Mucosa of stomach (tissue), 1 donor: Measurements from ENCODE around the gene UPK3A.
A peak's percentile ranks its signal among the peaks of the same experiment; 100 is the strongest.
"Not testable (repeated sequence)": the region's sequence is repeated elsewhere in the genome, so short reads cannot be mapped to it uniquely, and the experiment has no call there.

Source experiments
- H3K27me3 ChIP-seq: one replicate; pipeline ENCODE4 v1.7.0; 2013; ENCODE audit warnings: mild to moderate bottlenecking, low read length; ENCODE audit not compliant: control insufficient read depth, insufficient read depth
- H3K36me3 ChIP-seq: one replicate; pipeline ENCODE4 v1.7.0; 2013; ENCODE audit warnings: low read length; ENCODE audit not compliant: control insufficient read depth, insufficient read depth
- H3K4me1 ChIP-seq: one replicate; pipeline ENCODE4 v1.7.0; 2013; ENCODE audit warnings: mild to moderate bottlenecking, low read length; ENCODE audit not compliant: control insufficient read depth, insufficient read depth
- H3K4me3 ChIP-seq: one replicate; pipeline ENCODE4 v1.7.0; 2013; ENCODE audit warnings: low read length
- H3K9ac ChIP-seq: one replicate; pipeline ENCODE4 v1.7.0; 2013; ENCODE audit warnings: mild to moderate bottlenecking, low read length, moderate library complexity
- H3K9me3 ChIP-seq: one replicate; pipeline ENCODE4 v1.7.0; 2013; ENCODE audit warnings: mild to moderate bottlenecking, low read length, moderate library complexity; ENCODE audit not compliant: control insufficient read depth
- donor health status: Pancreatic carcinoma.

The UPK3A gene

GRCh38 chr22:45244916-45245315 is 39.8 kb upstream of the UPK3A start:
- Histone ChIP-seq H3K36me3 (no peaks in the 10 kb centered on the region), H3K27me3 (no peaks in the 10 kb centered on the region), H3K4me1 (peaks cover 51% of the 10 kb centered on the region), H3K9me3 (no peaks in the 10 kb centered on the region), H3K9ac (no peak overlapping the region), H3K4me3 (no peak overlapping the region)

- peaks cover 44% of the 10 kb centered on the region for H3K4me1 ChIP-seq
- H3K4me3 ChIP-seq = no peak overlapping the region
- H3K9me3 ChIP-seq = no peaks in the 10 kb centered on the region
- H3K27me3 ChIP-seq = no peaks in the 10 kb centered on the region
- peak overlapping the region; percentile 61 for H3K9ac ChIP-seq
- H3K36me3 ChIP-seq = no peaks in the 10 kb centered on the region
Observed at GRCh38 chr22:45246060-45246985, 38.4 kb upstream of the UPK3A start.

- Histone ChIP-seq H3K9ac (no peak overlapping the region), H3K4me3 (no peak overlapping the region), H3K4me1 (peaks cover 22% of the 10 kb centered on the region), H3K27me3 (no peaks in the 10 kb centered on the region), H3K9me3 (no peaks in the 10 kb centered on the region), H3K36me3 (no peaks in the 10 kb centered on the region)
Observed at GRCh38 chr22:45248832-45249561, 35.8 kb upstream of the UPK3A start.

GRCh38 chr22:45251825-45252224 is 32.9 kb upstream of the UPK3A start:
- H3K27me3 ChIP-seq = no peaks in the 10 kb centered on the region
- H3K4me1 ChIP-seq = peaks cover 5% of the 10 kb centered on the region
- no peak overlapping the region for H3K4me3 ChIP-seq
- no peaks in the 10 kb centered on the region for H3K36me3 ChIP-seq
- H3K9ac ChIP-seq = no peak overlapping the region
- no peaks in the 10 kb centered on the region for H3K9me3 ChIP-seq

GRCh38 chr22:45253039-45253641 is 31.6 kb upstream of the UPK3A start:
- Histone ChIP-seq H3K9me3 (no peaks in the 10 kb centered on the region), H3K4me3 (no peak overlapping the region), H3K27me3 (no peaks in the 10 kb centered on the region), H3K4me1 (no peaks in the 10 kb centered on the region), H3K36me3 (no peaks in the 10 kb centered on the region), H3K9ac (no peak overlapping the region)

GRCh38 chr22:45254388-45254787 is 30.4 kb upstream of the UPK3A start:
- H3K4me1 ChIP-seq = no peaks in the 10 kb centered on the region
- no peak overlapping the region for H3K4me3 ChIP-seq
- H3K9ac ChIP-seq = no peak overlapping the region
- no peaks in the 10 kb centered on the region for H3K27me3 ChIP-seq
- no peaks in the 10 kb centered on the region for H3K36me3 ChIP-seq
- no peaks in the 10 kb centered on the region for H3K9me3 ChIP-seq

- no peaks in the 10 kb centered on the region for H3K27me3 ChIP-seq
- H3K9ac ChIP-seq = no peak overlapping the region
- H3K36me3 ChIP-seq = no peaks in the 10 kb centered on the region
- H3K4me3 ChIP-seq = no peak overlapping the region
- H3K4me1 ChIP-seq = no peaks in the 10 kb centered on the region
- no peaks in the 10 kb centered on the region for H3K9me3 ChIP-seq
Observed at GRCh38 chr22:45254789-45255278, 29.9 kb upstream of the UPK3A start.

GRCh38 chr22:45257941-45258340 is 26.8 kb upstream of the UPK3A start:
- H3K4me1 ChIP-seq, H3K9ac ChIP-seq, H3K9me3 ChIP-seq, H3K36me3 ChIP-seq, H3K27me3 ChIP-seq, H3K4me3 ChIP-seq: not testable (repeated sequence)

- Histone ChIP-seq H3K9me3 (no peaks in the 10 kb centered on the region), H3K27me3 (no peaks in the 10 kb centered on the region), H3K36me3 (no peaks in the 10 kb centered on the region), H3K4me3 (no peak overlapping the region), H3K4me1 (peaks cover 12% of the 10 kb centered on the region), H3K9ac (no peak overlapping the region)
Observed at GRCh38 chr22:45259754-45260394, 24.9 kb upstream of the UPK3A start.

- not testable (repeated sequence) for H3K27me3 ChIP-seq, H3K4me3 ChIP-seq, H3K9me3 ChIP-seq, H3K9ac ChIP-seq, H3K36me3 ChIP-seq
- H3K4me1 ChIP-seq = peaks cover 12% of the 10 kb centered on the region
Observed at GRCh38 chr22:45260395-45260759, 24.4 kb upstream of the UPK3A start.

GRCh38 chr22:45261407-45262088 is 23.2 kb upstream of the UPK3A start:
- H3K36me3 ChIP-seq = no peaks in the 10 kb centered on the region
- no peak overlapping the region for H3K4me3 ChIP-seq
- H3K27me3 ChIP-seq = no peaks in the 10 kb centered on the region
- no peaks in the 10 kb centered on the region for H3K9me3 ChIP-seq
- H3K4me1 ChIP-seq = peaks cover 12% of the 10 kb centered on the region
- H3K9ac ChIP-seq = no peak overlapping the region
